Thoracic aorta (tissue), 2 donors: ENCODE results near the gene FMNL3. TPM values are rescaled to one million over a fixed set of nuclear protein-coding genes. Genes with fewer than 3 reads are reported as not detected.

Source experiments
- ATAC-seq: fragments of 150-250 bp; one replicate; pipeline ENCODE4 v1.8.0; 2017; ENCODE audit warnings: low read depth; ENCODE audit not compliant: insufficient number of reproducible peaks, low FRiP score
- DNase-seq: peaks from one replicate; pipeline ENCODE4 v3.0.0-alpha.2; 2020; ENCODE audit warnings: low spot score
- H3K27ac ChIP-seq, 2 donors: fragments of 200-600 bp; sonication (generic); 1 replicate in 1 of 2; 2 replicates in 1 of 2; pipeline ENCODE4 v1.5.1; 2016; ENCODE audit warnings: mild to moderate bottlenecking in 2 of 2, moderate library complexity in 2 of 2
- H3K27me3 ChIP-seq: fragments of 200-600 bp; sonication (generic); replicated peaks from 2 replicates; pipeline ENCODE4 v1.6.0; 2016; ENCODE audit warnings: mild to moderate bottlenecking; ENCODE audit not compliant: insufficient read depth
- H3K36me3 ChIP-seq: fragments of 200-600 bp; sonication (generic); one replicate; pipeline ENCODE4 v1.5.1; 2016
- H3K4me1 ChIP-seq, 2 donors: fragments of 200-600 bp; sonication (generic); 1 replicate in 1 of 2; 2 replicates in 1 of 2; pipeline versions ENCODE4 v1.5.1 to v1.6.0; 2016; ENCODE audit warnings: low read depth in 2 of 2, mild to moderate bottlenecking in 1 of 2; ENCODE audit not compliant: control insufficient read depth in 1 of 2
- H3K4me3 ChIP-seq: fragments of 200-600 bp; sonication (generic); 2 replicates; pipeline ENCODE4 v1.5.1; 2016; ENCODE audit warnings: mild to moderate bottlenecking
- H3K9me3 ChIP-seq: fragments of 200-600 bp; sonication (generic); 2 replicates; pipeline ENCODE4 v1.5.1; 2016
- total RNA-seq, 2 donors: library from RNA; depleted of rRNA; stranded (reverse); fragments of >200 nt; gene quantifications; one replicate each; pipeline versions ENCODE4 v1.1.0 to v1.2.3, GENCODE V29; 2016
- TF ChIP-seq, protein P1 (sequence below): fragments of 200-600 bp; sonication (generic); IDR thresholded peaks from one replicate; pipeline ENCODE4 v1.5.1; 2019; ENCODE audit warnings: antibody characterized with exemption

Gene FMNL3
- total RNA-seq, 2 donors from 2014 or later = 26.7 to 37.4 TPM

DNA sequence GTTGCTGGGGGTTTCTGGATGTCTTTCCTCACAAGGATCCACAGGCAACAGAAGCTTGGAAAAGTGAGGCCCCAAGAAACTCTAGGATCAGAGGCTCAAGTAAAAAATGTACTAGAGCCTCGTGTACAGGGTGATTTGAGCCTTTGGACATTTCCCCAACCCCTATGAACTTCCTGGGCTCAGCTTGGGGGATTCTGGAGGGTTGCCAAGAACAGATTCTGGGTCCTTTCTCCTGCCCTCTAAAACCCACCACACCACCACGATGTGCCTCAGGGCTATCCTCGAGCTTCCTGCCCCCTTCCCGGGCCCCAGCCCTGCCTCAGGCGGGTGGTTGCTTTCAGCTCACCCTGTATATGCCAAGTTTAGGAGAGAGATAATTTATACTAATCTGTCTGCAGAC lies 102.3 kb downstream of the FMNL3 start:
- Histone ChIP-seq H3K4me1 (peaks cover 0 to 6% of the 10 kb centered on the region in 2 donors), H3K27me3 (no peaks in the 10 kb centered on the region), H3K27ac (no peak overlapping the region), H3K9me3 (no peaks in the 10 kb centered on the region), H3K4me3 (no peak overlapping the region), H3K36me3 (no peaks in the 10 kb centered on the region)
- no peak for DNase-seq
- ATAC-seq = no peak
- TF ChIP-seq, protein P1, sequence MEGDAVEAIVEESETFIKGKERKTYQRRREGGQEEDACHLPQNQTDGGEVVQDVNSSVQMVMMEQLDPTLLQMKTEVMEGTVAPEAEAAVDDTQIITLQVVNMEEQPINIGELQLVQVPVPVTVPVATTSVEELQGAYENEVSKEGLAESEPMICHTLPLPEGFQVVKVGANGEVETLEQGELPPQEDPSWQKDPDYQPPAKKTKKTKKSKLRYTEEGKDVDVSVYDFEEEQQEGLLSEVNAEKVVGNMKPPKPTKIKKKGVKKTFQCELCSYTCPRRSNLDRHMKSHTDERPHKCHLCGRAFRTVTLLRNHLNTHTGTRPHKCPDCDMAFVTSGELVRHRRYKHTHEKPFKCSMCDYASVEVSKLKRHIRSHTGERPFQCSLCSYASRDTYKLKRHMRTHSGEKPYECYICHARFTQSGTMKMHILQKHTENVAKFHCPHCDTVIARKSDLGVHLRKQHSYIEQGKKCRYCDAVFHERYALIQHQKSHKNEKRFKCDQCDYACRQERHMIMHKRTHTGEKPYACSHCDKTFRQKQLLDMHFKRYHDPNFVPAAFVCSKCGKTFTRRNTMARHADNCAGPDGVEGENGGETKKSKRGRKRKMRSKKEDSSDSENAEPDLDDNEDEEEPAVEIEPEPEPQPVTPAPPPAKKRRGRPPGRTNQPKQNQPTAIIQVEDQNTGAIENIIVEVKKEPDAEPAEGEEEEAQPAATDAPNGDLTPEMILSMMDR = no peak

DNA sequence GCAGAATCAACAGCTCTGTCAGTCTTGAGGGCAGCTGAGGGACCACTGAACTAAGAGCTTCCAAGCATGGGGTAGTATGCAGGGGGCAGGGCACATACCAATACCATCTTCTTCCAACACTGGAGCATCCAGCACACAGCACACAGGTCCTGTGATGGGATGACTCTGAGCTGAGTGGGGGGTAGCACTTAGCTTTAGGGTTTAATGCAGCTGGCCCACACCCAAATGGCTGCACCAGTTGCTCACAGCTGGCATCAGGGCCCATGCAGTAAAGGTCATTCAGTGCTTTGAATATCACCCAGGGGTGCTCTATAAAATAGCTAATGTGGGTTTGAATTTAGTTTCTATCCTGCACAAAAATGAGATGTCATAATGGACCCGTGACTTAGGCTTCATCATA lies 103.5 kb downstream of the FMNL3 start:
- ATAC-seq = no peak
- no peak for DNase-seq
- H3K4me3 ChIP-seq = no peak overlapping the region
- TF ChIP-seq, protein P1 = no peak
- H3K27ac ChIP-seq = no peak overlapping the region
- H3K36me3 ChIP-seq = no peaks in the 10 kb centered on the region
- H3K9me3 ChIP-seq = no peaks in the 10 kb centered on the region
- H3K27me3 ChIP-seq = no peaks in the 10 kb centered on the region
- peaks cover 0 to 6% of the 10 kb centered on the region in 2 donors for H3K4me1 ChIP-seq

DNA sequence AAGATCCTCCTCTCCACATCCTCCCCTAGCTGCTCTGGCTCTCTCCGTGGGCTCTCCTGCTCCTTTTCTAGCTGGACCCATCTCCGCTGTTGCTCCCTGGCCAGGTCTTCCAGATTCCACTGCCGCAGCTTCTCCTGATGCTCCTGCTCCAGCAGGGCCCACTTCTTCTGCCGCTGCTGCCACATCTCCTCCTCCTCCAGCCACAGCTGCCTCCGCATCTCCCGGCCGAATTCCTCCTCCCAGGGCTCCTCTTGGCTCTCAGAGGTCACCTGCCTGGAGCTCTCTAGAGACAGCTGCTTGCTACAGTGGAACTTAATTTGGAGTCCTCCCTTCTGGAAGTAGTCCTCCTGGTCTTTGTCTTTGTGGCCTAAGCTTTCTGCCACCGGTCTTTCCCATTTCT lies 107.2 kb downstream of the FMNL3 start:
- ATAC-seq = no peak
- H3K9me3 ChIP-seq = no peaks in the 10 kb centered on the region
- no peak overlapping the region for H3K4me3 ChIP-seq
- H3K27me3 ChIP-seq = no peaks in the 10 kb centered on the region
- no peak overlapping the region for H3K27ac ChIP-seq
- TF ChIP-seq, protein P1 = no peak
- H3K36me3 ChIP-seq = no peaks in the 10 kb centered on the region
- H3K4me1 ChIP-seq = no peaks in the 10 kb centered on the region
- no peak for DNase-seq

DNA sequence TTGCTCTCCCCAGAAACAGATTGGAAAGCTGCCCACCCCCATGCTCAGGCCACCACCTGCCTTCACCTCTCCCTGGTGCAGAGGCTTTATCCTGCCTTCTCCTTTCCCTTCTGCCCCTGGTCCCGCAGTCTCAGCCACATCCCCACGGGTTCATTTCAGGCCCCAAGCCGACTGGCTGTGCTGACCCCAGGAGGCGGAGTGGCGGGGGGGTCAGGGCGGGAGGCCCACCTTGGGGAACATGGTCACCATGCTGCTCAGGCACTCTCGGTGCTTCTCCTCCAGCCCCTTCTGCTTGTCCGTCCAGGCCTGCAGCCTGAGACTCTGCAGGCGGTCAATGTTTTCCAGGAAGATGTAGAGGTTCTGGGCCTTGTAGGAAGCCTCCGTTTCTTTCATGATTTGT lies 108.7 kb downstream of the FMNL3 start:
- no peaks in the 10 kb centered on the region for H3K27me3 ChIP-seq
- TF ChIP-seq, protein P1 = no peak
- no peak overlapping the region for H3K4me3 ChIP-seq
- no peaks in the 10 kb centered on the region for H3K4me1 ChIP-seq
- H3K36me3 ChIP-seq = no peaks in the 10 kb centered on the region
- H3K27ac ChIP-seq = no peak overlapping the region
- DNase-seq (no peak), ATAC-seq (no peak)
- H3K9me3 ChIP-seq = no peaks in the 10 kb centered on the region

DNA sequence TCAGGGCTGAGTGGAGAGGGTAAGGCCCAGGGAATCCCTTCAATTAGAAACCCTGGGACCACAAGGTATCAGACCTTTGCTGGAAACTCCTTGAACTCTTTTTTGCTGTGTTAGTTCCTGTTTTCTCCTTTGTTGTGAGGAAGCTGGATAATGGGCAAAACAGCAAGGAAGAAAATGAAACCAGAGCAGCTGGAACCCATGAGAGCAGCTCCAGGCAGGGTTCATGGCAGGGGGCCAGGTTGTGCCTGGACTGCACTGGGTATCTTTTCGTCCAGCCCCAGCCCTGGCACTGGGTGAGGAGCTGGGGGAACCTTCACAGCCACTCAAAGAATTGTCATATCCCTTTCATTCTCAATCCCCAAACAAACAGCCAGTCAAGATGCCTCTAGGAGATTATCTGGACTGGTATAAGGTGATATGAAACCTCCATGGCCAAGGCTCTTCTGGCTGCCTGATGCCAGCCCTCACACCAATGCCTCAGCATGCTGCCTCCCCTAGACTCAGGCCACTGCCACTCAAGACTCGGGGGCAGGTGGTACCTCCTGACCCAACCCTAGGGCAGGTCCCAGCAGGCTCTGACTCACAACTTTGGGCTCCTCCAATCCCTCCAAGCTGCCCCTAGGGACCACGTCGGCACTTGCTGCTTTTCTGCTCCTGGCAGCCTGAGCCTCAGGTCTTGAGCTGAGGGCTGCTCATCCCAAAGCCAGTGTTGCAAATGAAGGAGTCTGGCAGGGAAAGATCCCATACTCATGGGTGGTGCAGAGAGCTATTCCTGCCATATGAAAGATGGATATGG lies 118.3 kb downstream of the FMNL3 start:
- Histone ChIP-seq H3K27me3 (no peaks in the 10 kb centered on the region), H3K27ac (no peak overlapping the region), H3K4me3 (no peak overlapping the region), H3K36me3 (no peaks in the 10 kb centered on the region), H3K4me1 (no peaks in the 10 kb centered on the region), H3K9me3 (no peaks in the 10 kb centered on the region)
- ATAC-seq = no peak
- DNase-seq = no peak
- TF ChIP-seq, protein P1 = no peak
